ENCODE results near the gene GPRC5B. TPM values are rescaled to one million over a fixed set of nuclear protein-coding genes. Genes with fewer than 3 reads are reported as not detected.

GPRC5B gene
- total RNA-seq, 1 experiment from 2014 or later: 62.0 TPM

DNA sequence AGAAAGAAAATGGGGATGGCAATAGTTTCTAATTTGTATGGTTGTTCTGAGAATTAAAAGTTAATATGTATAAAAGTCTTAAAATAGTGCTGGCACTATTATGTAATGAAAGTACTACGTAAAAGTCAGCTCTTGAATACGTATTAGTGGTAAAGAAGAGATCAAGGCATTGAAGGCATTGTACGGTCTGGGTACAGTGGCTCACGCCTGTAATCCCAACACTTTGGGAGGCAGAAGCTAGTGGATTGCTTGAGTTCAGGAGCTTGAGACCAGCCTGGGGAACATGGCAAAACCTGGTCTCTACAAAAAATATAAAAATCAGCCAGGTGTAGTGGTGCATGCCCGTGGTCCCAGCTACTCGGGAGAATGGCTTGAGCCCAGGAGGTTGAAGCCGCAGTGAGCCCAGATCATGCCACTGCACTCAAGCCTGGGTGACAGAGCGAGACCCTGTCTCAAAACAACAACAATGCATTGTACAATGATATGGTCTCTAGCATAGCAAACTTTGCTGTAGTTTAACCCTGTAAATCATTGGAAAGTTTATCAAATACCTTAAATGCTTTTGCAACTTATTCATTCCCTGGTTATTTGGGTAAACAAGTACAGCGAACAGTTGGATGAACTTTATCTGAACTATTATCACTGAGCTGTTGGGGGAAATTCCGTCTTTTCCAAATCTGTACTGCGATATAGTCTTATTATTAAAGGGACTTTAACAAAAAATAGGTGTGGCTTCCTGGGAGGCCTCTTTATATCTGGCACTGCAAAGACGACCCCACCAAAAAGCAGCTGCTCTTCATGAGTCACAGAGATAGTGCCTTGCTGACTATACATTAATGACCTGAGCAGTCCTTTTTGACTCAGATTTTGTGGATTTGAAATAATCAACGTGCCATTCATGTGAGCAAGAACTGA, 73.6 kb downstream of the GPRC5B start:
- Histone ChIP-seq H2AFZ (no peak overlapping the region), H4K20me1 (ENCODE audit: insufficient read depth) (no peaks in the 10 kb centered on the region), H3K79me2 (ENCODE audit: low read depth) (no peaks in the 10 kb centered on the region), H3K9me3 (ENCODE audit: insufficient read depth, low read depth) (0 out of 2 replicates have a peak, but pooled peaks cover 7% of the 10 kb centered on the region), H3K4me3 (peak overlapping the region; percentile 6; the same call in 1 of the 2 replicates), H3K27me3 (ENCODE audit: insufficient read depth, low read depth) (no peaks in the 10 kb centered on the region), H3K27ac (peak overlapping the region; percentile 80), H3K36me3 (ENCODE audit: low read depth) (0 out of 2 replicates have a peak, but pooled peaks cover 3% of the 10 kb centered on the region), H3K9me2 (ENCODE audit: insufficient read depth) (no peaks in the 10 kb centered on the region), H3K4me1 (replicated peaks; ENCODE audit: insufficient read depth) (peaks cover 50% of the 10 kb centered on the region), H3F3A (ENCODE audit: insufficient read depth, low read depth) (peaks cover 54% of the 10 kb centered on the region), H3K4me2 (peak overlapping the region; percentile 70)
- CTCF ChIA-PET: interaction anchor here (0.5 to 0.8 kb wide), 5 partner anchors 61 to 273 kb away, joined by 3 to 8 read pairs (median 3); no protein-coding TSS in a partner anchor
- TF ChIP-seq CTCF (conservative IDR thresholded peaks at IDR 0.05): no peak
- TF ChIP-seq EZH2 (IDR thresholded peaks at IDR 0.05; ENCODE audit: low read depth): no peak
- DNase-seq: peak; percentile 52 to 92
- intact Hi-C loops (cut with micrococcal nuclease; ENCODE audit: unreplicated experiment): loop anchor here (10.0 kb wide), 1 partner anchor 96 kb away; the partner anchor contains the start of genes IQCK and KNOP1
- BruUV-seq (replicated peaks): no TSS peak
- POLR2A ChIA-PET (ENCODE audit: unreplicated experiment): interaction anchor here (0.6 kb wide), 1 partner anchor 1094 kb away, joined by 4 read pairs; no protein-coding TSS in a partner anchor

DNA sequence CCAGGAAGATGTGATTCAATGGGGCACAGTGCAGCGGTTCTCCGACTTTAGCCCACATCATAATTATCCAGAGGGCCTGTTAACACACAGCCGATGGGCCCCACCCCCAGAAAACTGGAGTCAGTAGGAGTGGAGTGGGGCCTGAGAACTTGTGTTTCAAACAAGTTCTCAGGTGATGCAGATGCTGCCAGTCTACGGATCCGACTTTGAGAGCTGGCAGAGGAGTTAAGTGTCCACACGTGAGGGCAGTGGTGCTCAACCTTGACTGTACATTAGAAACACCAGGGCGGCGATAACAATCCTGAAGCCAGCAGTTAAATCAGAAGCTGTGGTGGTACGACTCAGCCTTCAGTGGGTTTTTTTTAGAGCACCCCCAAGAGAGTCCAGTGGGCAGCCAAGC, 75.0 kb downstream of the GPRC5B start:
- Histone ChIP-seq H3K4me1 (replicated peaks; ENCODE audit: insufficient read depth) (peaks cover 57% of the 10 kb centered on the region), H3K4me2 (no peak overlapping the region), H3K36me3 (ENCODE audit: low read depth) (0 out of 2 replicates have a peak, but pooled peaks cover 3% of the 10 kb centered on the region), H2AFZ (no peak overlapping the region), H3K9me3 (ENCODE audit: insufficient read depth, low read depth) (peaks cover 10% of the 10 kb centered on the region; the same call in 1 of the 2 replicates), H3F3A (ENCODE audit: insufficient read depth, low read depth) (peaks cover 60% of the 10 kb centered on the region), H4K20me1 (ENCODE audit: insufficient read depth) (no peaks in the 10 kb centered on the region), H3K4me3 (no peak overlapping the region), H3K27ac (peak overlapping the region; percentile 68), H3K27me3 (ENCODE audit: insufficient read depth, low read depth) (no peaks in the 10 kb centered on the region), H3K79me2 (ENCODE audit: low read depth) (no peaks in the 10 kb centered on the region), H3K9me2 (ENCODE audit: insufficient read depth) (no peaks in the 10 kb centered on the region)
- ChIA-PET POLR2A (ENCODE audit: unreplicated experiment) (interaction anchor here (0.7 kb wide), 1 partner anchor 170 kb away, joined by 6 read pairs; no protein-coding TSS in a partner anchor), CTCF (no interaction called here)
- TF ChIP-seq EZH2 (IDR thresholded peaks at IDR 0.05; ENCODE audit: low read depth): no peak
- no peak for TF ChIP-seq CTCF (conservative IDR thresholded peaks at IDR 0.05)
- no TSS peak for BruUV-seq (replicated peaks)
- DNase-seq: no peak
- intact Hi-C loops (cut with micrococcal nuclease; ENCODE audit: unreplicated experiment): loop anchor here (10.0 kb wide), 2 partner anchors 95 to 205 kb away; partner anchors contain the start of genes IQCK and KNOP1

GRCh38 chr16:19809121-19809635, 75.5 kb downstream of the GPRC5B start:
- Histone ChIP-seq H3K4me3 (no peak overlapping the region), H3K27ac (peak overlapping the region; percentile 68), H3K9me3 (ENCODE audit: insufficient read depth, low read depth) (peaks cover 10% of the 10 kb centered on the region; the same call in 1 of the 2 replicates), H3K79me2 (ENCODE audit: low read depth) (no peaks in the 10 kb centered on the region), H3K4me2 (peak overlapping the region; percentile 10; the same call in 1 of the 2 replicates), H4K20me1 (ENCODE audit: insufficient read depth) (no peaks in the 10 kb centered on the region), H2AFZ (no peak overlapping the region), H3K9me2 (ENCODE audit: insufficient read depth) (no peaks in the 10 kb centered on the region), H3K27me3 (ENCODE audit: insufficient read depth, low read depth) (no peaks in the 10 kb centered on the region), H3K4me1 (replicated peaks; ENCODE audit: insufficient read depth) (peaks cover 62% of the 10 kb centered on the region), H3K36me3 (ENCODE audit: low read depth) (0 out of 2 replicates have a peak, but pooled peaks cover 3% of the 10 kb centered on the region), H3F3A (ENCODE audit: insufficient read depth, low read depth) (peaks cover 64% of the 10 kb centered on the region)
- TF ChIP-seq EZH2 (IDR thresholded peaks at IDR 0.05; ENCODE audit: low read depth): no peak
- TF ChIP-seq CTCF (conservative IDR thresholded peaks at IDR 0.05): no peak
- no TSS peak for BruUV-seq (replicated peaks)
- ChIA-PET CTCF (no interaction called here), POLR2A (ENCODE audit: unreplicated experiment) (interaction anchor here (0.7 kb wide), 1 partner anchor 170 kb away, joined by 6 read pairs; no protein-coding TSS in a partner anchor)
- intact Hi-C loops (cut with micrococcal nuclease; ENCODE audit: unreplicated experiment): loop anchor here (10.0 kb wide), 1 partner anchor 204 kb away; no protein-coding TSS in a partner anchor
- DNase-seq: peak; percentile 49 to 94

Data from PC-9 (cell line).